ENCODE measurements around the gene CCR5AS.

Gene CCR5AS

DNA sequence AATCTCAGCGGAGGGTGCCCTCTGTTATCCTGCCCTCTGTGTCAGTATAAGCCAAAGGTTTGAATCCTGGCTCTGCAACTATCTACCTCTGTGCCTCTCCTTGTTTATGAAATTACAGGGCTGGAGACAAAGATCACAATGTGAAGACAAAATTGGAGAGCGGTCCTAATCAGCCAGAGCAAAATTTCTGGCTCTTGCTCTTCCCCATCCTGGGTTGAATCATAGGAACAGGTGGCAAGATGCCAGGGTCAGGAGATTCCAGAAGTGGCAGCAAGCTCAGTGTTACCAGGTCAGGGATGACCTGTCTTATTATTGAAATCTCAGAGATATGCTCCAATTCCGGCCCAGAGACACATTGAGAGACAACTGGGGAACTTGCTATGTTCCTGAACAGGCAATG, 55.2 kb downstream of the CCR5AS start:
- intact Hi-C loops (cut with DNase I) = no loop called here
- Histone ChIP-seq H3K9me3 (no peaks in the 10 kb centered on the region), H3K4me1 (peaks cover 4 to 17% of the 10 kb centered on the region in 2 donors), H3K4me3 (no peak overlapping the region), H3K36me3 (no peaks in the 10 kb centered on the region), H3K27me3 (no peaks in the 10 kb centered on the region), H3K27ac (no peak overlapping the region)
- ATAC-seq = no peak
- TF ChIP-seq, protein P1, sequence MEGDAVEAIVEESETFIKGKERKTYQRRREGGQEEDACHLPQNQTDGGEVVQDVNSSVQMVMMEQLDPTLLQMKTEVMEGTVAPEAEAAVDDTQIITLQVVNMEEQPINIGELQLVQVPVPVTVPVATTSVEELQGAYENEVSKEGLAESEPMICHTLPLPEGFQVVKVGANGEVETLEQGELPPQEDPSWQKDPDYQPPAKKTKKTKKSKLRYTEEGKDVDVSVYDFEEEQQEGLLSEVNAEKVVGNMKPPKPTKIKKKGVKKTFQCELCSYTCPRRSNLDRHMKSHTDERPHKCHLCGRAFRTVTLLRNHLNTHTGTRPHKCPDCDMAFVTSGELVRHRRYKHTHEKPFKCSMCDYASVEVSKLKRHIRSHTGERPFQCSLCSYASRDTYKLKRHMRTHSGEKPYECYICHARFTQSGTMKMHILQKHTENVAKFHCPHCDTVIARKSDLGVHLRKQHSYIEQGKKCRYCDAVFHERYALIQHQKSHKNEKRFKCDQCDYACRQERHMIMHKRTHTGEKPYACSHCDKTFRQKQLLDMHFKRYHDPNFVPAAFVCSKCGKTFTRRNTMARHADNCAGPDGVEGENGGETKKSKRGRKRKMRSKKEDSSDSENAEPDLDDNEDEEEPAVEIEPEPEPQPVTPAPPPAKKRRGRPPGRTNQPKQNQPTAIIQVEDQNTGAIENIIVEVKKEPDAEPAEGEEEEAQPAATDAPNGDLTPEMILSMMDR (IDR thresholded peaks at IDR 0.05) = no peak
- DNase-seq = no peak

DNA sequence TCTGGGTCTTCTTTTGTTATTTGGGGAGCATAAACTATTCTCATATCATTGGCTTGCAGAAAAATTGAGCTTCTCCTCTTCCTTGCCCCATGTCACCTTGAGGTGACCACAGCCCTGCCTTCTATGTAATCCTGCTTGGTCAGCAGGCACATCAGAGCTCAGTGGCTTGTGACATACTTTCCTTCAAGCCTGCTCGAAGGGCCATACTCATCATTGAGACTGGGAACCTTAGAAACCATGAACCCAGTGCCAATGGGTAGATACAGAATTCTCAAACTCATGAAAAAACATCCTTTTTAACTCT, 56.7 kb downstream of the CCR5AS start:
- H3K36me3 ChIP-seq = no peaks in the 10 kb centered on the region
- intact Hi-C loops (cut with DNase I) = no loop called here
- DNase-seq (no peak), ATAC-seq (no peak)
- TF ChIP-seq, protein P1 (IDR thresholded peaks at IDR 0.05) = no peak
- H3K4me3 ChIP-seq = no peak overlapping the region
- peaks cover 4 to 17% of the 10 kb centered on the region in 2 donors for H3K4me1 ChIP-seq
- no peaks in the 10 kb centered on the region for H3K27me3 ChIP-seq
- no peaks in the 10 kb centered on the region for H3K9me3 ChIP-seq
- no peak overlapping the region for H3K27ac ChIP-seq

DNA sequence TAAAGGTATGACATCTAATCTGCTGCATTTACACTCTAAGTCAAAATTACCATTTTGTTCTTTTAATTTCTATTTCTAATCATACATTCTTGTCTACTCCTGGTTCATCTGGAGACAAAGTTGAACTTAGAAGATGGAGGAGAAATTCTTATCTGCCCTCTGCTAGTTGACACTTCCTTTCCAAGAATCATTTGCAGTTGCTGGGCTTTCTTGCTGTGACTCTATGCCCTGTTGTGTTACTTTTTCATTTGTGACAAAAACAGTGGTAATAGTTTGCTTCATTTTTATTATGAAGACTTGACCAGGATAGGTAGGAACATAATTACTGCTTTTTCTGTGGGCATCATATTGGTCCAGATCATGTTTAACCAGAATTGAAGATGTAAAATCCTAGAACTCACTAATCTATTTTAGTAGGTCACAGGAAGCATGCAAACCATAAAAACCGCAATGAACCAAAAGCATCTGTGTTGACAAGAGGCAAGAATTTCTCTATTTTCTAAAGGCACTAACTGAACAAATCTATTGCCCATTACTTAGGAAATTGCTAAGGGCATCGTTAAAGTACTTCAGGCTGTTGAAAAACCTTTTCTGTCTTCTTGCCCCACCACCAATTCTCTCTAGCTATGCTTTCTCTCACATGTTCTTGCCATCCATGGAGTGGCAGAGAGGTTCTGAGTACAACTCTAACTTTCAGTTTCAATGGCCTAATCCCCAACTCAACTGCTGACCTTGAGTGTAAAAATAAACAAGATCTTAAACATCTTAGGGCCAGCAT, 57.2 kb downstream of the CCR5AS start:
- Histone ChIP-seq H3K9me3 (no peaks in the 10 kb centered on the region), H3K4me3 (no peak overlapping the region), H3K4me1 (peaks cover 4 to 17% of the 10 kb centered on the region in 2 donors), H3K27ac (no peak overlapping the region), H3K27me3 (no peaks in the 10 kb centered on the region), H3K36me3 (no peaks in the 10 kb centered on the region)
- no peak for ATAC-seq
- TF ChIP-seq, protein P1 (IDR thresholded peaks at IDR 0.05) = no peak
- no peak for DNase-seq
- intact Hi-C loops (cut with DNase I) = no loop called here

- no peaks in the 10 kb centered on the region for H3K36me3 ChIP-seq
- ATAC-seq (no peak), DNase-seq (no peak)
- no peak overlapping the region for H3K4me3 ChIP-seq
- H3K27me3 ChIP-seq = no peaks in the 10 kb centered on the region
- H3K9me3 ChIP-seq = no peaks in the 10 kb centered on the region
- H3K4me1 ChIP-seq = peaks cover 4 to 17% of the 10 kb centered on the region in 2 donors
- TF ChIP-seq, protein P1 (IDR thresholded peaks at IDR 0.05) = no peak
- H3K27ac ChIP-seq = no peak overlapping the region
- intact Hi-C loops (cut with DNase I) = no loop called here
Measured at GRCh38 chr3:46348823-46349482, 57.9 kb downstream of the CCR5AS start.

DNA sequence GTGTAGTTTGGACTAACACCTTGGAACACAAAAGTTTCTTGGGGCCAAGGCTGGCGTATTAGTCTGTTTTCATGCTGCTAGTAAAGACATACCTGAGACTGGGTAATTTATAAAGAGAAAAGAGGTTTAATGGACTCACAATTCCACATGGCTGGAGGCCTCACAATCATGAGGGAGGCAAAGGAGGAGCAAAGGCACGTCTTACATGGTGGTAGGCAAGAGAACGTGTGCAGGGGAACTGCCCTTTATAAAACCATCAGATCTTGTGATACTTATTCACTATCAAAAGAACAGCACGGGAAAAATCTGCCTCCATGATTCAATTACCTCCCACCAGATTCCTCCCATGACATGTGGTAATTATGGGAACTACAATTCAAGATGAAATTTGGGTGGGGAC, 62.4 kb downstream of the CCR5AS start:
- DNase-seq (no peak), ATAC-seq (no peak)
- Histone ChIP-seq H3K36me3 (no peaks in the 10 kb centered on the region), H3K4me1 (no peaks in the 10 kb centered on the region), H3K27ac (no peak overlapping the region), H3K9me3 (peaks cover 0 to 8% of the 10 kb centered on the region in 2 donors), H3K4me3 (no peak overlapping the region), H3K27me3 (no peaks in the 10 kb centered on the region)
- intact Hi-C loops (cut with DNase I) = no loop called here
- TF ChIP-seq, protein P1 (IDR thresholded peaks at IDR 0.05) = no peak

Data from left lung (tissue), 4 donors.